DND-41 (cell line): ENCODE data around the gene NHLRC2.

Experiments
- ATAC-seq: fragments of 200-7000 bp; cut with Tn5 transposase; 3 replicates; pipeline ENCODE4 v1.9.1; 2021; ENCODE audit warnings: low read depth; ENCODE audit not compliant: insufficient read depth
- DNase-seq: peaks from one replicate; pipeline ENCODE4 v3.0.0-alpha.2; 2020
- H2AFZ ChIP-seq: 2 replicates; pipeline ENCODE4 v1.6.0; 2012; ENCODE audit warnings: low read depth, low read length
- H3K27ac ChIP-seq: 2 replicates; pipeline ENCODE4 v1.5.1; 2012; ENCODE audit warnings: low read length, inconsistent platforms
- H3K27me3 ChIP-seq: fragments of 200-600 bp; sonication (generic); 2 replicates; pipeline ENCODE4 v1.6.0; 2012; ENCODE audit warnings: low read length, mild to moderate bottlenecking, inconsistent platforms; ENCODE audit not compliant: insufficient read depth, poor library complexity
- H3K36me3 ChIP-seq: 2 replicates; pipeline ENCODE4 v1.5.1; 2012; ENCODE audit warnings: low read length, inconsistent platforms; ENCODE audit not compliant: insufficient read depth
- H3K4me1 ChIP-seq: 2 replicates; pipeline ENCODE4 v1.5.1; 2012; ENCODE audit warnings: mild to moderate bottlenecking, low read length; ENCODE audit not compliant: insufficient read depth
- H3K4me2 ChIP-seq: 2 replicates; pipeline ENCODE4 v1.6.0; 2012; ENCODE audit warnings: mild to moderate bottlenecking, moderate library complexity, low read length, inconsistent platforms; ENCODE audit not compliant: insufficient read depth
- H3K4me3 ChIP-seq, 2 experiments: fragments of 200-600 bp in 1 of 2; shearing (Covaris generic) in 1 of 2; 2 replicates each; pipeline ENCODE4 v1.5.1; 2012 to 2016; ENCODE audit warnings: inconsistent platforms in 2 of 2, low read length in 2 of 2, mild to moderate bottlenecking in 2 of 2, low read depth in 1 of 2, moderate library complexity in 1 of 2
- H3K79me2 ChIP-seq: 2 replicates; pipeline ENCODE4 v1.6.0; 2012; ENCODE audit warnings: low read length, inconsistent platforms; ENCODE audit not compliant: insufficient read depth
- H3K9ac ChIP-seq: 2 replicates; pipeline ENCODE4 v1.6.0; 2012; ENCODE audit warnings: low read depth, mild to moderate bottlenecking, inconsistent platforms, low read length, moderate library complexity
- H3K9me3 ChIP-seq: 2 replicates; pipeline ENCODE4 v1.5.1; 2012; ENCODE audit warnings: low read length, moderate library complexity, mild to moderate bottlenecking, inconsistent platforms; ENCODE audit not compliant: insufficient read depth, severe bottlenecking
- H4K20me1 ChIP-seq: 2 replicates; pipeline ENCODE4 v1.6.0; 2012; ENCODE audit warnings: low read length; ENCODE audit not compliant: insufficient read depth
- EZH2 ChIP-seq: IDR thresholded peaks from 3 replicates; pipeline ENCODE4 v1.6.1; 2012; ENCODE audit warnings: borderline replicate concordance, low read depth, mild to moderate bottlenecking, moderate library complexity, low read length, inconsistent platforms; ENCODE audit not compliant: severe bottlenecking
- TF ChIP-seq, protein P1 (sequence below): IDR thresholded peaks from 2 replicates; pipeline ENCODE4 v1.5.1; 2012; ENCODE audit warnings: borderline replicate concordance, low read length, moderate library complexity, mild to moderate bottlenecking; ENCODE audit not compliant: poor library complexity, severe bottlenecking; ENCODE audit errors: extremely low read depth

The NHLRC2 gene

GRCh38 chr10:113894581-113894980 lies 40.1 kb downstream of the NHLRC2 start:
- Histone ChIP-seq H3K4me2 (no peak overlapping the region), H3K79me2 (no peaks in the 10 kb centered on the region), H3K36me3 (peaks cover 31% of the 10 kb centered on the region), H3K4me1 (no peaks in the 10 kb centered on the region), H3K4me3 (no peak overlapping the region), H4K20me1 (no peaks in the 10 kb centered on the region; the same call in 1 of the 2 replicates), H3K27me3 (no peaks in the 10 kb centered on the region), H2AFZ (no peak overlapping the region), H3K9me3 (no peaks in the 10 kb centered on the region), H3K9ac (no peak overlapping the region), H3K27ac (no peak overlapping the region)
- TF ChIP-seq, protein P1, sequence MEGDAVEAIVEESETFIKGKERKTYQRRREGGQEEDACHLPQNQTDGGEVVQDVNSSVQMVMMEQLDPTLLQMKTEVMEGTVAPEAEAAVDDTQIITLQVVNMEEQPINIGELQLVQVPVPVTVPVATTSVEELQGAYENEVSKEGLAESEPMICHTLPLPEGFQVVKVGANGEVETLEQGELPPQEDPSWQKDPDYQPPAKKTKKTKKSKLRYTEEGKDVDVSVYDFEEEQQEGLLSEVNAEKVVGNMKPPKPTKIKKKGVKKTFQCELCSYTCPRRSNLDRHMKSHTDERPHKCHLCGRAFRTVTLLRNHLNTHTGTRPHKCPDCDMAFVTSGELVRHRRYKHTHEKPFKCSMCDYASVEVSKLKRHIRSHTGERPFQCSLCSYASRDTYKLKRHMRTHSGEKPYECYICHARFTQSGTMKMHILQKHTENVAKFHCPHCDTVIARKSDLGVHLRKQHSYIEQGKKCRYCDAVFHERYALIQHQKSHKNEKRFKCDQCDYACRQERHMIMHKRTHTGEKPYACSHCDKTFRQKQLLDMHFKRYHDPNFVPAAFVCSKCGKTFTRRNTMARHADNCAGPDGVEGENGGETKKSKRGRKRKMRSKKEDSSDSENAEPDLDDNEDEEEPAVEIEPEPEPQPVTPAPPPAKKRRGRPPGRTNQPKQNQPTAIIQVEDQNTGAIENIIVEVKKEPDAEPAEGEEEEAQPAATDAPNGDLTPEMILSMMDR: no peak
- TF ChIP-seq EZH2: no peak
- no peak for ATAC-seq
- DNase-seq: no peak

DNA sequence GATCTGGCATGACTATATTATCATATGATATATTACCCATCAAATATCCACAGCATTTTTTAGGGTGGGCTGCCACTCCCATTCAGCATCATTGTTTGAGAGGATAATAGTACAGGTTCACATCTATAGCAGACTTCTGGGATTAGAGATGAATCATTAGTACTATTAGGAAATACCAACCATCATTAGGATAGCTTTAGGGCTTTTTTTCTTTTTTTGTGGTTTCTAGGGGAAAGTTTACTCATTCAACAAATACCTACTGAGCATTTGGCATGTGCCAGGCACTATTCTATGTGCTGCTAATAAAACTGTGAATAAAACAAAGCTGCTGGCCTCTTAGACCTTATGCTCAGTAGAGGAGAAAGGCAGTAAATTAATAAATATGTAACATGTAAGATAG lies 40.6 kb downstream of the NHLRC2 start:
- Histone ChIP-seq H4K20me1 (no peaks in the 10 kb centered on the region; the same call in 1 of the 2 replicates), H3K36me3 (peaks cover 31% of the 10 kb centered on the region), H3K4me2 (no peak overlapping the region), H2AFZ (no peak overlapping the region), H3K4me1 (no peaks in the 10 kb centered on the region), H3K79me2 (no peaks in the 10 kb centered on the region), H3K27ac (no peak overlapping the region), H3K9me3 (no peaks in the 10 kb centered on the region), H3K27me3 (no peaks in the 10 kb centered on the region), H3K9ac (no peak overlapping the region), H3K4me3 (no peak overlapping the region)
- DNase-seq: no peak
- no peak for TF ChIP-seq EZH2
- TF ChIP-seq, protein P1: no peak
- ATAC-seq: no peak

- no peaks in the 10 kb centered on the region for H3K4me1 ChIP-seq
- no peaks in the 10 kb centered on the region for H3K27me3 ChIP-seq
- ATAC-seq: no peak
- no peak overlapping the region for H2AFZ ChIP-seq
- H4K20me1 ChIP-seq: no peaks in the 10 kb centered on the region
- H3K79me2 ChIP-seq: no peaks in the 10 kb centered on the region
- no peak overlapping the region for H3K4me2 ChIP-seq
- H3K9me3 ChIP-seq: no peaks in the 10 kb centered on the region
- H3K36me3 ChIP-seq: peaks cover 35% of the 10 kb centered on the region
- no peak for TF ChIP-seq EZH2
- no peak overlapping the region for H3K4me3 ChIP-seq
- no peak overlapping the region for H3K9ac ChIP-seq
- no peak overlapping the region for H3K27ac ChIP-seq
- no peak for DNase-seq
Observed at GRCh38 chr10:113897693-113898618, 43.5 kb downstream of the NHLRC2 start.

DNA sequence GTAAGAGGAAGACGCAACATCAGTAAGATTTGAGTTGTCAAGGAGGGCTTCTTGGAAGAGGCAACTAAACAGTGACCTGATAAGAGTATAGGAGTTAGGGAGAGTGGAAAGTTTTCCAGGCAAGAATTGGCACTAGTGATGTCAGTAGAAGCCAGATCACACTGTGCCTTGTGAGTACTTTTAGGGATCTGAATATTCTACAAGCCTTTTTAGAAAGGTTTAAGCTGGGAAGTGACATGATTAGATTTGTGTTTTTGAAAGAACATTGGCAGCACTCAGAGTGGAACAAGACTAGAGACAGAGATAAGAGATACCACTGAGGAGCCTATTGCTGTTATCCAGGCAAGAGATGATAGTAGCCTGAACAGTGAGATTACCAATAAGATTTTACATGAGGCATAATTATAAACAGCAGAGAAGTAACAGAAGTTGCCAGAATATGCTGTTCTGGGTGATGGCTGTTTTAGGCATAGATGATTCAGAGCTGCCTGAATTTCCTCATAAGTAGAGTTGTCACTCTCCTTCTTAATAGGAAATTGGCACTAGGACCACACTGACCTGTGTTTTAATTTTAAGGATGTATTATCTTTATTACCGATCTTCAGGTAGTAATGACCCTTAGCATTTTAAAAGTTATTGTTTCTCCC lies 45.6 kb downstream of the NHLRC2 start:
- no peak overlapping the region for H3K4me2 ChIP-seq
- no peak overlapping the region for H3K9ac ChIP-seq
- H3K36me3 ChIP-seq: peaks cover 52% of the 10 kb centered on the region
- no peaks in the 10 kb centered on the region for H3K79me2 ChIP-seq
- H3K9me3 ChIP-seq: no peaks in the 10 kb centered on the region
- TF ChIP-seq, protein P1: no peak
- H3K4me1 ChIP-seq: no peaks in the 10 kb centered on the region
- ATAC-seq: no peak
- no peak overlapping the region for H3K27ac ChIP-seq
- H3K27me3 ChIP-seq: no peaks in the 10 kb centered on the region
- no peak overlapping the region for H2AFZ ChIP-seq
- no peak for DNase-seq
- H3K4me3 ChIP-seq: no peak overlapping the region
- H4K20me1 ChIP-seq: no peaks in the 10 kb centered on the region
